ENCODE data around the gene KSR1. TPM values are rescaled to one million over a fixed set of nuclear protein-coding genes. Genes with fewer than 3 reads are reported as not detected.

The KSR1 gene
- polyA plus RNA-seq, 5 donors, result 50.0 to 72.7 (median 53.4) TPM

DNA sequence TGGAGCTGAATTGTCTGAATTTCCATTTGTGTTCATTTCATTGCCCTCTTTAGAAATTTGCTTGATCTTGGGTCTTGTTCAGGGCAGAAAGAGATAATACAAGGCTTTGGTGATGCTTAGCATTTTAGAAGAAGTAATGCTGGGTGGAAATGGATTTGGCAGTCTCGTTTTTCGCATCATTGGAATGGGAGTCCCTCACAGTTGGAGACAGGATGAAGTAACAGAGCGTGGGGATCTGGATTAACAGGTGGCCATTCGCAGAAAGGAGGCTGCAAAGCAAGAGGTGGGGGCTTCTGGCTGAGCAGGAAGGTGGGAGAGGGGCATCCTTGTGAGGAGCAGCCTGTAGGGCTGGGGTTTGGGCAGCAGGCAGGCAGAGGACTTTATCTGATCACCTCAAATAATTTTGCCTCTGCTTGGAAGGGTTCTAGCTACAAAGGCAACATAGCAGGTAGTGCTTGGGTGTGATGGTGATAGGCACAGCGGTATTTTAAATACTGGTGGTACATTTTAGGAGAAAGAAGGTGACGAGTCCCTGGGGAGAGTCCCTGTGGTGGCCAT lies 17.0 kb downstream of the KSR1 start:
- DNase-seq, result no peak

GRCh38 chr17:27473748-27474609 lies 17.7 kb downstream of the KSR1 start:
- DNase-seq, result no peak

GRCh38 chr17:27475070-27475673 lies 18.9 kb downstream of the KSR1 start:
- DNase-seq, result no peak

DNA sequence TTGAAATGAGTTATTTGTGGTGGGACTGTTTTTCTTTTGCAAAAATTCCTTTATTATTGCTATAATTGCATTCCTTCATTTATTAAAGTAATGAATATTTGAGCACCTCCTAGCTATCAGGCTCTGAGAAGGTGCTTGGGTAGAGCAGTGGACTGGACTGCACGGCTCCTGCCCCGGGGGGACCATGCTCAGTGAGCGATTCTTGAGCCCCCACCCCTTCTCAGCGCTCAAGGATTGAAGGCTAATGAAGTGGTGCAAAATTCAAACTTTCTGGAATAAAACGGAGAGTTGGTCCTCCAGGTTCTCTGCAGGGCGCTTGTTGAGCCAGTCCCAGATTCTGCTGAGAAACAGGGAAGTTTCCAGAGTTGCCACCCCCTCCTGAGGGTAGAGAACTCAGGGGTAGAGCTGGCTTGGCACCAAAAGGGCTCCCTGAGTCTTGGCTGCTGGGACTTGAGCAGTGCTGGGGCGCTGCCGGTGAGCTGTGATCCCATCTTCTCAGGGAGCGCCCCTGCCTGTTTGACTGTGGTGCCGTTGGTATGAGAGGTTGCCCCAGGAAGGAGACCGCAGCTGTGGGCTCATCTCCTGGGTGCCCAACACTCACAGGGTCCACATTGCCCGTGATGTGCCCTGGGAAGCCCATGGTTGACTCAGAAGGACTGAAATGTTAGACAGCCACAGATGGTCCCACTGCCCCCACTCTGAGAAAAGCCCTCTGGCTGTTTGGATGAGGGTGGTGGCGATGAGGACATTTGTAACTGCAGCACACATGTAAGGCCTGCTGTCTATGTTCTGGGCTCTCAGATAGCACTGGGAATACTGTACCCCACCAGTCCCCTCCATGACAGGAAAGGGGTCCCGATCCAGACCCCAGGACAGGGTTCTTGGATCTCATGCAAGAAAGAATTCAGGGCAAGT lies 20.0 kb downstream of the KSR1 start:
- DNase-seq, result no peak

GRCh38 chr17:27477050-27477888 lies 21.0 kb downstream of the KSR1 start:
- no peak for DNase-seq

DNA sequence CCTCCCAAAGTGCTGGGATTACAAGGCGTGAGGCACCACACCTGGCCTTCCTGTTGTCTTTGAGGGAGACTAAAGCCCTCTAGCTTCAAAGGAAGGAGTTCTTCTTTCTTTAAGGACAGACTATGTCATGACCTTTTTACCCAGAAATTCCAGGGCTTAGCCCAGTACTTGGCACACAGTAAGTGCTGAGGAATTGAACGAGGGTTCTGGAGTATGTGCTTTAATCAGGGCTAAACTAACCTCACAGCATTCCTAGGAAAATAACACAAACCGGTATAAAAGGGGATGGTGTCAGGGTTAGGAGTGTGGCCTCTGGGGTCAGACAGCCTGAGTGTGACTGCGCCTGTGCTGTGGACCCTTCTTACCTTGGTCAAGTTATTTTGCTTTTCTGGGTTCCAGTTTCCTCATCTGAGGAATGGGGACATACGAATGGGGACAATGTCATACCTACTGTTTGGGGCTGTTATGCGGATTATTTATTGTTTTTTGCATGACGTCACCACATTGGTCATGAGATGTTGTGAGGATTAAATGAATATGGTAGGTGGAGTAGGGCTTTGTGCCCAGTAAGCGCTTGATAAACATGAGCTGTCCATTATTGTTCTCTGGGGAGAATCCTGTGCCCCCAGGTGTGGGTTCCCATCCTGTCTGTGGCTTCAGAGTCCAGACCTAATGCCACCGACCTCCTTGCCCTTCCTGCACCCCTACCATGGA lies 21.9 kb downstream of the KSR1 start:
- DNase-seq, result no peak

GRCh38 chr17:27478901-27479538 lies 22.8 kb downstream of the KSR1 start:
- DNase-seq, result no peak

GRCh38 chr17:27479838-27480237 lies 23.6 kb downstream of the KSR1 start:
- DNase-seq, result no peak

- no peak for DNase-seq
Observed at GRCh38 chr17:27480699-27481098, 24.5 kb downstream of the KSR1 start.

DNA sequence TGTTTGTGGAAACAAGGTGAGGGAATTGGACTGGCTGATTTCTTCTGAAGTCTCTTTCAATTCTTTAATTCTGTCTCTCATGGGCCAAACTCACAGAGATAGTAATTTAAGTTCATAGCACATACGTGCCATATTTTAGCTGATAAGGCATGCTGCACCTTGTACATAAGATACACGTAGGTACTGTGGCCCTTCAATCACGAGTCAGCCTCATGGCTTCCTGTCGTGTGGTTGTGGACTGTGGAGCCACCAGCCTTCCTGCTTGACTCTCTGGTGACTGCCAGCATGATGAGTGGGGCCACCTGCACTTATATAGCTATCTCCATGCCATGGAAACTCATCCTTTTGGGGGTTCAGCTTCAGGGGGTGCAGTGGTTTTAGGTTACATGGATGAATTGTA lies 25.1 kb downstream of the KSR1 start:
- DNase-seq, result no peak

DNA sequence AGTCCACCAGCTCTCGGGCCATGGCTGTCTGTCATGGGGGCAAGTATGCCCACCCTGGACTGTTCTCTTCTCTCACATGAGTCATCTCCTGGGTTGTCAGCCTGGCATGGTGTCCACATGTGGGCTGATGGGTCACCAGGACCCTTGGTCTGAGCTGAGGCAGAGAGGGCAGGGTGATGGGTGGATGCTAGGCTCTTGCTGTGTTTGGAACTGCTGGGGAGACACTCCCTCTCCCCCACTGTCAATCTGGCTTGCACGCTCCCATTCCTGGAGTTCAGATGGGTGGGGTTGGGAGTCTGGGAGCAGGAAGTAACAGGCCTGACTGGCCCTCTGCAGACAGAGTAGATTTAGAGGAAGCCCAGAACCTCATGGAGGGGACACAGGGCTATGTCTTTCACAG lies 28.9 kb downstream of the KSR1 start:
- no peak for DNase-seq

DNA sequence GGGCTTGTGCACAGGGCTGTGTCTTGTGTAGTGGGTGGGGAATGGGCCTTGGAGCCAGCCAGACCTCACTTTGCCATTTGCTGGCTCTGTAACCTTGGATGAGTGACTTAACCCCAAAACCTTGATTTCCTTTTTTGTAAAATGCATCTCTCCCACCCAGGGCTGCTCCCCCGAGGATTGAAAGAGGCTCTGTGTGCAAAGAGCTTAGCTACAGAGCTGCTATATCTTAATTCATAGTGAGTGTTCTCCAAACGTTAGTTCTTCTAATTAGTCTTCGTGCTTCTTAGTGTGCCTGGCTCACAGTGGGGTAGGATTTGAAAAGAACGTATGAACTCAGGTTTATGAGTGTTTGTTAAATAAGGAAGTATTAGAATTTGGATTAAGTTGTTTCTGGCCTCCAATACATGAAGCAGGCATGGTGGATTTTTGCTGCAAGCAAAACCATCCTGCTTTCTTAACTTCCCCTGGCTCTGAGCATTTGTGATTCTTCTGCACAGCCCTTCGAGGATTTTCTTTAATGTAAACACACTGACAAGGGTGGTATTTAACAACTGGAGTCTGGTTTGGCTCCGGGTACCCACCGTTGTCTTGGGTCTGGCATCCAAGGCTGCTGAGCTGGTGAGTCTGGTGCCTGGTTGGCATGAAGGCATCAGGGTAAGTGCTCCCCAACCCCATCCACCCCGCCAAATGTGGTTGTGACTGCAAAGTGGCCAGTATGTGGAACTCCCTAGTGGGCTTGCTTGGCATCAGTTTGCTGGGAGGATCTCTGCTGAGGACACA lies 29.7 kb downstream of the KSR1 start:
- DNase-seq, result no peak

DNA sequence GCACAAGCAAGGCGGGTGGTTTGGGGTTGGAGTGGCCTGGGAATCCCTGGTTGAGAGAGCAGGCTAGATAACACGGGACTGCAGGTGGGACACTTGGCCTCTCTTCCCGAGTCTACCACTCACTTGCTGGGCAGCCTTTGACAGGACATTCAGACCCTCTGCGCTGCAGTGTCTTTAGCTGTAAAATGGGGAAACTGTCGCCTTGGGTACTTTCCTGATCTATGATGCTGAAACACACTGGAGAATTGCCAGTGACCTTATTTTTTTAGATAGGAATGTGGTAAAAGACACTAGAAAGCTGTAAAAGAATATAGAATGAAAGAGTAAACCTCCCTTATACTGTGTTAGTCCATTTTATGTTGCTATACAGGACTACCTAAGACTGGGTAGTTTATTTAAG lies 30.5 kb downstream of the KSR1 start:
- no peak for DNase-seq

- DNase-seq, result no peak
Observed at GRCh38 chr17:27488231-27488630, 32.0 kb downstream of the KSR1 start.

DNA sequence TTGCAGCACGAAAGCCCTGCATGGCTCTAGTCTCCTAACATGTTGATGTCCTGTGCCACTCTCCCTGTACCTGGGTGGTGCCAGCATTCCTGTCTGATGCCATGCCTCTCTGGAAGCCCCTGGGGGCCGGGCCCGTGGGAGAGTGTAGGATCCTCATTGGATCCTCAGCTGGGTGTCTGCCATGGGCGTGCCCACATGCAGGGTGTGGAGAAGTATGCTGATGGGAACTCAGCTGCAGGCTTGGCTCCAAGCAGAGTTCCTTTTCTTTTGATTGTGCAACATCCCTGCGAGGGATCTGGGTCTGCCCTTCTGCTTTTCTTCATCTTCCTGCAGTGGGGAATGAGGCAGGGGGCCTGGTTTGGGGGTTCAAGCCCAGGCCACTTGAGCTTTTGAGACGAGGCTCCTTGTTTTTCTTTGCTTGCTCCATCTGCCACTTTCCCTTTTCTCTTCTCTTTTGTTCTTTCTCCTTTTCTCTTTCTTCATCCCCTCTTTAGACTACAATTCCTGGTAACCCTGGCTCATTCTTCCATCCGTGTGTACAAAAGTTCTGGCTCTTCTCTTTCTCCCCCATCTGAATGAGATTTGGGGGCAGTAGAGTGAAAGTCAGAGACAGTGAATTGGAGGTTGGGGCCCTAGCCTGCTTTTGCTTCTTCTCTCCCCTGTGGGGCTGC lies 32.9 kb downstream of the KSR1 start:
- peak in 1 of 2 donors; percentile 52 for DNase-seq

- DNase-seq, result no peak
Observed at GRCh38 chr17:27490391-27490790, 34.1 kb downstream of the KSR1 start.

DNA sequence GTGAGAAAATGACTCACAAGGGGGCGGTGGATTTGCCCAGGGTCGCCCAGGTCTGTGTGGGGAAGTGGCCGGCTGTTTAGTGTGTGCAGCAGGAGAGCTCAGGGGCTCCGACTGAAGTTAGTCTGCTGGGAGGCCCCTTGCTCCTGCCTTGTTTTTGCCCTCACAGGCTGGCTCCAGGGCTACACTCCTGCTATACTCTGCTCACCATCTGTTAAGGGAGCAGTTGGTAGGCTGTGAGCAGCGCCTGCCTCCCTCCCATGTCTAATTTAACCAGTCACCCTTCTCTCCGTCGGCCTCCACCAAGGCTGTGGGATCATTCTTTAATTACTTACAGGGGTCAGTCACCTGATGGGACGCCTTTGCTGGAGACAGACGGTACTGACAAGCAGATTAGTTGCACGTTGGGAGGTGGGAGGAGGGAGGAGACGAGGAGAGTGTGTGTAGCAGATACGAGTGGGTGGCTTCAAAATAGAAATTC lies 35.5 kb downstream of the KSR1 start:
- no peak for DNase-seq

GRCh38 chr17:27492470-27492869 lies 36.2 kb downstream of the KSR1 start:
- DNase-seq, result no peak

All from right lung (tissue), 5 donors.